GM20000 (cell line): ENCODE data around the gene DLG2.

Source experiments
- DNase-seq: peaks from one replicate; pipeline ENCODE4 v3.0.0; 2012; ENCODE audit warnings: low spot score
- CTCF ChIP-seq: IDR thresholded peaks from 2 replicates; pipeline ENCODE4 v1.5.1; 2012; ENCODE audit warnings: mild to moderate bottlenecking, control low read depth; ENCODE audit errors: extremely low read depth, missing control alignments

DLG2 gene

DNA sequence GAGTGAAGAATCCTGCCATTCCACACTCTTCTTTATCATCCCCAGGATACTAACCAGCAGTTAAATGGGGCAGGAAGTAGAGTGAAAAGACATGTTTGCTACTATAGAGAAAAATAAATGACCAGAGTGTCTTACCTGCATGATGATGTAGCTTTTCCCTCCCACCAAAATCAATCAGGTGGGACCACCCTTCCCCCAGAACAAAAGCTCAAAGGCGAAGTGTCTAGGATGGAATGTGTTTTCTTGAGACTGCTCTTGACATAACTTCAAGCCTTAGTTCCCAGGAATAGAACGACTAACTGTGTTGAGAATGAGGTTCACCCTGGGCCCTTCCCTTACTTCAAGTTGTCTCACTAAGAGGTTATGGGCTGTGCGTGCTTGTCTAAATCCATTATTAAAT lies 2001.8 kb downstream of the DLG2 start:
- DNase-seq = no peak
- TF ChIP-seq CTCF = no peak

DNA sequence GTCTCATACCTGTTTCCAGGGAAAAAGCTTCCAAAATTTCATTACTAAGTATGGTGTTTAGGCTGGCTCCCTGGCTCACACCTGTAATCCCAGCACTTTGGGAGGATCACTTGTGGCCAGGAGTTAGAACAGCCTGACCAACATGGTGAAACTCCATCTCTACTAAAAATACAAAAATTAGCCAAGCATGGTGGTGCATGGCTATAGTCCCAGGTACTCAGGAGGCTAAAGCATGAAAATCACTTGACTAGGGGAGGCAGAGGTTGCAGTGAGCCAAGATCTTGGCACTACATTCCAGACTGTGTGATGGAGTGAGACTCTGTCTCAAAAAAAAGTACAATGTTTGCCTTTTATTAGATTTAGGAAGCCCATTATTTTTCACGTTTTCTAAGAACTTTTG lies 2009.5 kb downstream of the DLG2 start:
- DNase-seq = no peak
- no peak for TF ChIP-seq CTCF

GRCh38 chr11:83613767-83614121 lies 2013.4 kb downstream of the DLG2 start:
- no peak for DNase-seq
- no peak for TF ChIP-seq CTCF

DNA sequence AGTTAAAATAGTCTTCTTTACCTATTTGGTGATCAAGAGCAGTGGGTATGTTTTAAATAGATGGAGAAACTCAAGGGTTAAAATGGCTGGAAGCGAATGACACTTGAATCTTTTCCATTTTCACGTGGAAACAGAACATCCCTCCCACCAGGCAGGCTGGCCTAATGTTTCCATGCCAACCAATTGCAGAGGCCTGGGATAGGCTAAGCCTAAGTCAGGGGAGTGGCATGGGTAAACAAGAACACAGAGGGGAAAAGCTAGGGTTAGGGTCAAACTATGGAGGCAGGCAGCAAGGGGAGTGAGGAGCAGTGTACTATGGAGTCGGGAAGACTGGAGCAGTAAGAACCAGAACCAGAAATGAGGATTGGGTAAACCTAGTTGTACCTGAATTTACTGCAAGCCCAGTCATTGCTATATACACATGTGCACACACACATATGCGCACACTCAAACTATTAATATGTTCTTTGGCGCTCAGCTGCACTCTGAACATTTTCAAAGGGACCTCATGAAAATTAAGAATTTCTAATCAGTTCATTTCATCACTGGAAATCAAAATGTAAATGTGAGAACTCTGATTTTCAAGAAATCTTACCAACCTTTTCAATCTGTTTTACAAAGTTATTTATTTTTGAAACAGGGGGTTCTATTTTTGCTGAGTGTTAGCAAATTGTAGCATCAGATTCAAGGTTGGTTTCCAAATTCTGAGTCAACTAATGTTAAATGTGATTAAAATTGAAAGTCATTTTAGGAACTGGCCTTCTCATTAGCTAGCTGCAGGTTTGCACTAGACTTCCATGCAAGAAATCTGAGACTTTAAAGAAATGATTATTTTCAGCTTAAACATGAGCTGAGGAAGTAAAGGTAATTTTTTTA lies 2014.0 kb downstream of the DLG2 start:
- TF ChIP-seq CTCF = no peak
- peak; percentile 50 for DNase-seq

GRCh38 chr11:83611600-83611999 lies 2015.5 kb downstream of the DLG2 start:
- TF ChIP-seq CTCF = no peak
- no peak for DNase-seq

DNA sequence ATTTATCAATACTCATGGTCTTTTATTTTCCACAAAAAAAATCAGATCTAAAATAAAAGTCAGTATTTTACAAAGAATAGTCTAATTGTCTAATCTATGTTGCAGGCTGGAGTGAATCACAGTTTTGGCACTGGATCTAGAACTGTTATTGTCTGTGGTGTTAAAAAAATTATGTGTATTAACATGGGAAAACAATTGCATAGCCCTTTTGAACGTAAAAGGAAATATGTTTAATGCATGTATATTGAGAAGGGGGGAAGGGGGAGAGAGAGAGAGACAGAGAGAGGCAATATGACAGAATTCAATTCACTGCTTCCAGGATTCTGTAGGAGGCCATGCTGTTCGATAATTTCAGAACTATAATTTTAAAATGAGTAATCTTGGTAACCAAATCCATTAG lies 2016.1 kb downstream of the DLG2 start:
- DNase-seq = no peak
- no peak for TF ChIP-seq CTCF

DNA sequence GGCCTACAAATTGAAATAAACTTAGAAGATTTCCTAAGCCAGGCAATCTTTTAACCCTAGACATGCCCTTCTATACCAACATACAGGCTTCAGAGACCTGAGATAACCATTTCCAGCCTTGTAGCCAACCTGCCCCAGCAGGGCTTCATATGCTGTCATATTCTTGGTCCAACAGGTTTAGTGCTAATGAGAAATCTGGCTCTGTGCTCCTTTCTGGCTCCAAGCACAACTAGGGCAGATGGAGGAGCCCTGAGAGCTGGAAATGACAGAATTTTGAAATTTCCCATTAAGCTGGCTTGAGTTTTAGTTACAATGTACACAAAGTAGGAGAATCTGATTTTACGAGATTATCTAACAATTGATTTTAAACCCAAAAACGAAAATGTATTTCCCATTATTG lies 2018.0 kb downstream of the DLG2 start:
- TF ChIP-seq CTCF = no peak
- no peak for DNase-seq
